IMR-90 (cell line): ENCODE data around the gene MRPS35.

ENCODE experiments used
- CEBPB ChIP-seq: IDR thresholded peaks from 2 replicates; pipeline ENCODE4 v1.6.1; 2012; ENCODE audit warnings: low read depth, low read length, improper control_type of control experiment
- FOS ChIP-seq: fragments of 150-350 bp; IDR thresholded peaks from 2 replicates; pipeline ENCODE4 v1.6.1; 2016; ENCODE audit warnings: low read depth, low read length
- MAZ ChIP-seq: IDR thresholded peaks from 2 replicates; pipeline ENCODE4 v1.6.1; 2012; ENCODE audit warnings: low read depth, mild to moderate bottlenecking, low read length, improper control_type of control experiment, moderate library complexity, borderline replicate concordance
- POLR2A ChIP-seq: IDR thresholded peaks from 2 replicates; pipeline ENCODE4 v1.6.1; 2012; ENCODE audit warnings: mild to moderate bottlenecking, low read depth, low read length
- RCOR1 ChIP-seq: IDR thresholded peaks from 2 replicates; pipeline ENCODE4 v1.6.1; 2012; ENCODE audit warnings: mild to moderate bottlenecking, low read length, improper control_type of control experiment; ENCODE audit not compliant: insufficient replicate concordance
- TF ChIP-seq, protein P1 (sequence below): conservative IDR thresholded peaks from 2 replicates; pipeline ENCODE4 v1.5.1; 2012; ENCODE audit warnings: mild to moderate bottlenecking, low read depth, low read length, improper control_type of control experiment

DNA sequence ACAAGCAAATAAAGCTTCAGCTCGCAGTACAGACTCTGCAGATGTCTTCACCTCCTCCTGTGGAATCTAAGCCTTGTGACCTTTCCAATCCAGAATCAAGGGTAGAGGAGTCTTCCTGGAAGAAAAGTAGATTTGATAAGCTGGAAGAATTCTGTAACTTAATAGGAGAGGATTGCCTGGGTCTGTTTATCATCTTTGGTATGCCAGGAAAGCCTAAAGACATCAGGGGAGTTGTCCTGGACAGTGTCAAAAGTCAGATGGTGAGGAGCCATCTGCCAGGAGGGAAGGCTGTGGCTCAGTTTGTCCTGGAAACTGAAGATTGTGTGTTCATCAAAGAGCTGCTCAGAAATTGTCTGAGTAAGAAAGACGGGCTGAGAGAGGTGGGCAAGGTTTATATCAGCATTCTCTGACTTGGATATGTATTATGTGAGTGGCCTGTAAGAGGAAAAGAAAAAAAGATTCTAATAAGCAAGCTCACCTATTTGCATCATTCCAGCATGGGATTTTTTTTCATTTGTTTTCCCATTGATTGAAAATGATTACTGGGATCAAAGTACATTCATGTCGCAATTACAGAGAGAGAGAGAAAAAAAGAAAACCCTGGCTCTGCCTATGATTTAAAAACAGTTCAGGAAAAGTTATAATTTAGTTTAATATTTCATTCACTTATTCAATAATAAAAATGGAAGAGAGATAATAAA is 13.6 kb upstream of the MRPS35 start:
- TF ChIP-seq, protein P1, sequence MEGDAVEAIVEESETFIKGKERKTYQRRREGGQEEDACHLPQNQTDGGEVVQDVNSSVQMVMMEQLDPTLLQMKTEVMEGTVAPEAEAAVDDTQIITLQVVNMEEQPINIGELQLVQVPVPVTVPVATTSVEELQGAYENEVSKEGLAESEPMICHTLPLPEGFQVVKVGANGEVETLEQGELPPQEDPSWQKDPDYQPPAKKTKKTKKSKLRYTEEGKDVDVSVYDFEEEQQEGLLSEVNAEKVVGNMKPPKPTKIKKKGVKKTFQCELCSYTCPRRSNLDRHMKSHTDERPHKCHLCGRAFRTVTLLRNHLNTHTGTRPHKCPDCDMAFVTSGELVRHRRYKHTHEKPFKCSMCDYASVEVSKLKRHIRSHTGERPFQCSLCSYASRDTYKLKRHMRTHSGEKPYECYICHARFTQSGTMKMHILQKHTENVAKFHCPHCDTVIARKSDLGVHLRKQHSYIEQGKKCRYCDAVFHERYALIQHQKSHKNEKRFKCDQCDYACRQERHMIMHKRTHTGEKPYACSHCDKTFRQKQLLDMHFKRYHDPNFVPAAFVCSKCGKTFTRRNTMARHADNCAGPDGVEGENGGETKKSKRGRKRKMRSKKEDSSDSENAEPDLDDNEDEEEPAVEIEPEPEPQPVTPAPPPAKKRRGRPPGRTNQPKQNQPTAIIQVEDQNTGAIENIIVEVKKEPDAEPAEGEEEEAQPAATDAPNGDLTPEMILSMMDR, result no peak
- TF ChIP-seq CEBPB (no peak), FOS (no peak), RCOR1 (no peak), MAZ (no peak), POLR2A (no peak)
